HepG2 (cell line): Measurements from ENCODE around the gene SMC6. TPM values are rescaled to one million over a fixed set of nuclear protein-coding genes. Genes with fewer than 3 reads are reported as not detected.

ENCODE experiments used
- AHR ChIP-seq: IDR thresholded peaks from 2 replicates; pipeline ENCODE4 v1.6.1; 2018; ENCODE audit warnings: missing genetic modification reagents, missing compliant biosample characterization
- CREB1 ChIP-seq, 2 experiments: fragments of 450-650 bp in 1 of 2; IDR thresholded peaks; 2 replicates each; pipeline ENCODE4 v1.6.1; 2016 to 2017; ENCODE audit warnings: control low read depth in 1 of 2, mild to moderate bottlenecking in 1 of 2, missing compliant biosample characterization in 1 of 2, missing genetic modification characterization in 1 of 2
- ELF3 ChIP-seq: IDR thresholded peaks from 2 replicates; pipeline ENCODE4 v1.6.1; 2016; ENCODE audit warnings: missing genetic modification reagents, missing compliant biosample characterization
- GLI4 ChIP-seq: sonication (generic); formaldehyde crosslinking; IDR thresholded peaks from 2 replicates; pipeline ENCODE4 v1.5.1; 2020; ENCODE audit warnings: missing genetic modification reagents, mild to moderate bottlenecking, moderate library complexity, borderline replicate concordance
- HDAC1 ChIP-seq: sonication (generic); formaldehyde crosslinking; IDR thresholded peaks from 2 replicates; pipeline ENCODE4 v1.5.1; 2020; ENCODE audit warnings: mild to moderate bottlenecking, missing genetic modification reagents
- MAFF ChIP-seq: IDR thresholded peaks from 2 replicates; pipeline ENCODE4 v1.6.1; 2011; ENCODE audit warnings: low read depth, low read length, improper control_type of control experiment
- MED8 ChIP-seq: sonication (generic); formaldehyde crosslinking; IDR thresholded peaks from 2 replicates; pipeline ENCODE4 v1.8.1; 2023; ENCODE audit warnings: mild to moderate bottlenecking, missing genetic modification reagents; ENCODE audit not compliant: insufficient replicate concordance
- MLX ChIP-seq: IDR thresholded peaks from 2 replicates; pipeline ENCODE4 v1.6.1; 2016
- MYPOP ChIP-seq: sonication (generic); formaldehyde crosslinking; IDR thresholded peaks from 2 replicates; pipeline ENCODE4 v1.8.1; 2023; ENCODE audit warnings: mild to moderate bottlenecking, moderate library complexity, missing genetic modification reagents
- NFYB ChIP-seq: sonication (generic); formaldehyde crosslinking; IDR thresholded peaks from 2 replicates; pipeline ENCODE4 v1.4.0; 2020; ENCODE audit warnings: missing genetic modification reagents
- PAF1 ChIP-seq: IDR thresholded peaks from 2 replicates; pipeline ENCODE4 v1.6.1; 2016; ENCODE audit warnings: missing genetic modification reagents, missing compliant biosample characterization
- PCBP2 ChIP-seq: fragments of 200-400 bp; formaldehyde crosslinking; optimal IDR thresholded peaks from 2 replicates; pipeline ENCODE3; 2018; ENCODE audit warnings: low read length, low read depth; ENCODE audit not compliant: poor library complexity, severe bottlenecking
- POLR2A ChIP-seq, 2 experiments: IDR thresholded peaks; 2 replicates each; pipeline ENCODE4 v1.6.1; 2011; ENCODE audit warnings: low read depth in 2 of 2, low read length in 2 of 2, mild to moderate bottlenecking in 1 of 2, moderate library complexity in 1 of 2; ENCODE audit not compliant: insufficient read depth in 1 of 2
- TFDP1 ChIP-seq: IDR thresholded peaks from 2 replicates; pipeline ENCODE4 v1.6.1; 2016; ENCODE audit warnings: missing compliant biosample characterization, missing genetic modification reagents, borderline replicate concordance
- ZNF318 ChIP-seq: sonication (generic); formaldehyde crosslinking; IDR thresholded peaks from 2 replicates; pipeline ENCODE4 v1.4.0; 2020; ENCODE audit warnings: mild to moderate bottlenecking, missing genetic modification reagents
- ZNF331 ChIP-seq: sonication (generic); formaldehyde crosslinking; IDR thresholded peaks from 2 replicates; pipeline ENCODE4 v1.4.0; 2020; ENCODE audit warnings: missing genetic modification reagents
- ZSCAN21 ChIP-seq: sonication (generic); formaldehyde crosslinking; IDR thresholded peaks from 2 replicates; pipeline ENCODE4 v1.8.0; 2022; ENCODE audit warnings: mild to moderate bottlenecking, missing genetic modification reagents, moderate library complexity, borderline replicate concordance
- polyA plus RNA-seq, 8 experiments: library from polyadenylated mRNA; depleted of rRNA in 3 of 8; stranded (reverse) in 7 of 8; unstranded in 1 of 8; fragments of >200 nt; fragmentation: Illumina TruSeq in 4 of 8; extraction: Trizol in 4 of 8; gene quantifications; 2 replicates each; pipeline versions ENCODE4 v1.2.1 to v1.2.3, GENCODE V29; 2011 to 2016; ENCODE audit warnings: low read depth in 4 of 8, missing spikeins in 1 of 8, mixed read lengths in 1 of 8; ENCODE audit not compliant: insufficient read depth in 1 of 8
- total RNA-seq, 5 experiments: library from RNA; depleted of rRNA; stranded (reverse); fragments of >200 nt; fragmentation: Illumina TruSeq; extraction: Trizol; gene quantifications; 2 replicates each; pipeline ENCODE4 v1.2.3, GENCODE V29; 2016; ENCODE audit warnings: low read depth in 1 of 5

Gene SMC6
- total and polyA plus RNA-seq, 2 of the 13 experiments (the other 11 are each of a cell fraction or from before 2014, with no cell fraction given), result 18.9 to 55.3 TPM

- TF ChIP-seq TFDP1 (CRISPR knock-in tag), result 0 out of 2 replicates have a peak, but pooled peaks have one; percentile 11
- peak; percentile 26; the same call in 1 of the 2 replicates for TF ChIP-seq ELF3 (CRISPR knock-in tag)
- TF ChIP-seq MED8 (CRISPR knock-in tag), result peak; percentile 74
- 0 out of 2 replicates have a peak, but pooled peaks have one; percentile 83 for TF ChIP-seq GLI4 (CRISPR knock-in tag)
- TF ChIP-seq ZSCAN21 (CRISPR knock-in tag), result no peak; the same call in 1 of the 2 replicates
- peak; percentile 35; the same call in 1 of the 2 replicates for TF ChIP-seq AHR (CRISPR knock-in tag)
- TF ChIP-seq PAF1 (CRISPR knock-in tag), result no peak
- no peak for TF ChIP-seq NFYB (CRISPR knock-in tag)
- TF ChIP-seq CREB1 (IDR thresholded peaks at IDR 0.05), result no peak
- no peak for TF ChIP-seq CREB1 (CRISPR knock-in tag; IDR thresholded peaks at IDR 0.05)
- peak; percentile 79 for TF ChIP-seq HDAC1 (CRISPR knock-in tag)
- TF ChIP-seq MAFF, result no peak
- TF ChIP-seq ZNF318 (CRISPR knock-in tag), result no peak
- no peak for TF ChIP-seq ZNF331 (CRISPR knock-in tag)
- peak; percentile 54; the same call in 1 of the 2 replicates for TF ChIP-seq MYPOP
- TF ChIP-seq PCBP2, result no peak
- TF ChIP-seq MLX (CRISPR knock-in tag), result no peak
- TF ChIP-seq POLR2A (IDR thresholded peaks at IDR 0.05; ENCODE audit: insufficient read depth in 1 of 2, low read depth in 2 of 2, low read length in 2 of 2), result peak; percentile 45 to 84; a peak in 3 of 4 replicates
Measured at GRCh38 chr2:17752892-17753802, 463 bp downstream of the SMC6 start (continued).
